ENCODE data around the gene OXGR1. TPM values are rescaled to one million over a fixed set of nuclear protein-coding genes. Genes with fewer than 3 reads are reported as not detected.
"Not testable (repeated sequence)": the region's sequence is repeated elsewhere in the genome, so short reads cannot be mapped to it uniquely, and the experiment has no call there.

Gene OXGR1
- total and polyA plus RNA-seq, 4 experiments from 2014 or later = not detected

DNA sequence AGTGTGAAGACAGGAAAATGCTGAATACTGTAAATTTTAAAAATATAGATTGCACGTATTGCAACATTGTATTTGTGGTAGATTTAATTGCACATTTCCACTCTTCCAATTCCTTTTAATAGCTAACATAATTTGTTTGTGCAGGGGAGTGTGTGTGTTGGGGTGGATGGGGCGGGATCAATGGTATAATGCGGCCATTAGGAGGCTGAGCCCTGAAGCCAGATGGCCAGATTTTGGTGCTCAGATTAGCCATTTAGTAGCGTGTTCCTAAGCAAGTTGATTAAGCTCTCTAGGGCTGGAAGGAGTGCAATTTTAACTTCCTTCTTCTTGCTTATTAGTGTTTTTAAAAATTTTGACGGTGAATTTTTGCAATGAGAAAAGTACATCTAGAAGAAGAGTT is 5.8 kb downstream of the OXGR1 start:
- no peaks in the 10 kb centered on the region for H3K4me1 ChIP-seq (ENCODE audit: insufficient read depth, low read length)
- H3K9me3 ChIP-seq (ENCODE audit: control insufficient read depth in 1 of 2, low read length in 2 of 2) = no peaks in the 10 kb centered on the region
- Mint-ChIP-seq H3K9me3 (peaks cover 0 to 5% (median under 1%) of the 10 kb centered on the region in 8 donors), H3K4me1 (peaks cover 0 to 8% (median 5%) of the 10 kb centered on the region in 4 donors), H3K36me3 (no peaks in the 10 kb centered on the region), H3K27me3 (peaks cover 20 to 26% of the 10 kb centered on the region in 2 donors), H3K27ac (no peak overlapping the region), H3K4me3 (no peak overlapping the region)
- DNase-seq = no peak
- H3K36me3 ChIP-seq (ENCODE audit: insufficient read depth, low read length) = no peaks in the 10 kb centered on the region
- no peaks in the 10 kb centered on the region for H3K27me3 ChIP-seq (ENCODE audit: insufficient read depth, low read length)
- POLR2A ChIA-PET (ENCODE audit: partially characterized antibody) = no interaction called here
- CTCF ChIA-PET (ENCODE audit: partially characterized antibody) = no interaction called here
- no peak overlapping the region for H3K27ac ChIP-seq (ENCODE audit: low read depth, low read length)
- intact Hi-C loops (cut with micrococcal nuclease) = no loop called here
- no peak overlapping the region for H3K4me3 ChIP-seq (ENCODE audit: low read length in 2 of 2)

DNA sequence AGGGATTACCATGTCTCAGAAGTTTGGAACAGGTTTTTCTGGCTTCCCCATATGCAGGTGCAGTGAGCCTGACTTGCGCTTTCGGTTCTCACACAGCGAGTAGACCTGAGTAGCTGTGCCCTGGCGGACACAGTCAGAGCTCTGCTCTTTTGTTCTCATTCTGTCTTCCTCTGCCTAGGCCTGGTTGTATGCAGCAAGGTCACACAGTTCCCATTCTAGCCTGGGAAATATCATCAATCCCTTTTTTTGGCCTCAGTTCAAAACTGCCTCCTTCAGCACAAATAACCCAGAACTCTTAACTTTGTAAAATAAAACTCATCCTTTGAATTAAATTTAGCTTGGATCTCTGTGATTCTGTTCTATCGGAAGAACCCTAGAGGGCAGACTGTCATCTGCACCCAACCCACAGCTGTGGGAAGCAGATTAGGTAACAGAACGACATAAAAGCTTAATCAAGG is 10.2 kb downstream of the OXGR1 start:
- H3K36me3 Mint-ChIP-seq = no peaks in the 10 kb centered on the region
- intact Hi-C loops (cut with micrococcal nuclease) = no loop called here
- H3K27me3 Mint-ChIP-seq = peaks cover 6 to 7% of the 10 kb centered on the region in 2 donors
- DNase-seq = peak in 2 of 5 donors; percentile 5 to 12
- Histone ChIP-seq H3K4me3 (ENCODE audit: low read length in 2 of 2) (no peak overlapping the region), H3K4me1 (ENCODE audit: insufficient read depth, low read length) (no peaks in the 10 kb centered on the region), H3K27ac (ENCODE audit: low read depth, low read length) (no peak overlapping the region), H3K36me3 (ENCODE audit: insufficient read depth, low read length) (no peaks in the 10 kb centered on the region), H3K9me3 (ENCODE audit: control insufficient read depth in 1 of 2, low read length in 2 of 2) (no peaks in the 10 kb centered on the region), H3K27me3 (ENCODE audit: insufficient read depth, low read length) (no peaks in the 10 kb centered on the region)
- ChIA-PET POLR2A (ENCODE audit: partially characterized antibody) (no interaction called here), CTCF (ENCODE audit: partially characterized antibody) (interaction anchor here (0.7 kb wide), 1 partner anchor 66 kb away, joined by 3 read pairs; no protein-coding TSS in a partner anchor)
- peak overlapping the region in 1 of 7 donors; percentile 37 for H3K27ac Mint-ChIP-seq
- H3K4me1 Mint-ChIP-seq = peaks cover 0 to 16% (median 10%) of the 10 kb centered on the region in 4 donors
- H3K4me3 Mint-ChIP-seq = peak overlapping the region in 6 of 8 donors; percentile 20 to 66 (median 42)
- peaks cover 0 to 8% (median 3%) of the 10 kb centered on the region in 8 donors for H3K9me3 Mint-ChIP-seq

- CTCF ChIA-PET (ENCODE audit: partially characterized antibody) = no interaction called here
- intact Hi-C loops (cut with micrococcal nuclease) = no loop called here
Measured at GRCh38 chr13:96982672-96983071, 11.6 kb downstream of the OXGR1 start.

GRCh38 chr13:96979861-96980260 is 14.4 kb downstream of the OXGR1 start:
- H3K36me3 ChIP-seq (ENCODE audit: insufficient read depth, low read length); H3K9me3 ChIP-seq (ENCODE audit: control insufficient read depth in 1 of 2, low read length in 2 of 2); H3K4me3 ChIP-seq (ENCODE audit: low read length in 2 of 2); intact Hi-C loops (cut with micrococcal nuclease); H3K4me3 Mint-ChIP-seq; H3K27ac Mint-ChIP-seq; DNase-seq; POLR2A ChIA-PET (ENCODE audit: partially characterized antibody); H3K36me3 Mint-ChIP-seq; H3K4me1 ChIP-seq (ENCODE audit: insufficient read depth, low read length); H3K27ac ChIP-seq (ENCODE audit: low read depth, low read length); H3K27me3 ChIP-seq (ENCODE audit: insufficient read depth, low read length); CTCF ChIA-PET (ENCODE audit: partially characterized antibody): not testable (repeated sequence)
- Mint-ChIP-seq H3K4me1 (peaks cover 0 to 16% (median 10%) of the 10 kb centered on the region in 4 donors), H3K9me3 (peaks cover 0 to 24% (median 12%) of the 10 kb centered on the region in 8 donors), H3K27me3 (peaks cover 11% of the 10 kb centered on the region in 2 donors)

More at GRCh38 chr13:96982672-96983071, 11.6 kb downstream of the OXGR1 start:
- no peak overlapping the region for H3K27ac Mint-ChIP-seq
- no peak for DNase-seq
- no peak overlapping the region for H3K4me3 ChIP-seq (ENCODE audit: low read length in 2 of 2)
- no peaks in the 10 kb centered on the region for H3K4me1 ChIP-seq (ENCODE audit: insufficient read depth, low read length)
- POLR2A ChIA-PET (ENCODE audit: partially characterized antibody) = no interaction called here
- peaks cover 0 to 16% (median 6%) of the 10 kb centered on the region in 8 donors for H3K9me3 Mint-ChIP-seq
- no peaks in the 10 kb centered on the region for H3K9me3 ChIP-seq (ENCODE audit: control insufficient read depth in 1 of 2, low read length in 2 of 2)
- H3K36me3 Mint-ChIP-seq = no peaks in the 10 kb centered on the region
- H3K27me3 ChIP-seq (ENCODE audit: insufficient read depth, low read length) = no peaks in the 10 kb centered on the region
- H3K4me1 Mint-ChIP-seq = peaks cover 0 to 16% (median 10%) of the 10 kb centered on the region in 4 donors
- no peak overlapping the region for H3K4me3 Mint-ChIP-seq
- H3K27me3 Mint-ChIP-seq = peaks cover 7 to 8% of the 10 kb centered on the region in 2 donors
- H3K36me3 ChIP-seq (ENCODE audit: insufficient read depth, low read length) = no peaks in the 10 kb centered on the region
- H3K27ac ChIP-seq (ENCODE audit: low read depth, low read length) = no peak overlapping the region

DNA sequence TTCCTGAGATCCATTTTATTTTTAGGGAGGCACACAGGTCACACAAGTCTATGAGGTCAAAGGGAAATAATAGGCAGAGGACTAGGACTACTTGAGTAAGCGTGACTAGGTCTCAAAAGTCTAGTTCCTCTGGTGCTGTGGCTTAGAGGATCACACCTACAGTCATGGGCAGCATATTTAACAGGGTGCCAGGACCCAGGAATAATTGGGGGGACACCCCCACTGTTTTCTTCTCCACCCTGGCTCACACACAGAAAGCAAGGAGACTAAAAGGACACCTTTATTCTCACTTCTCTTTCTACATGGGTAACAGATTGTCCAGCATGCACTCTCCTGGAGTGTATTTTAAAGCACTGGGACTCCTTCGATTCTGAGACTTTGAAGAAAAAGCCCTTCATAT is 26.2 kb downstream of the OXGR1 start:
- H3K9me3 ChIP-seq (ENCODE audit: control insufficient read depth in 1 of 2, low read length in 2 of 2) = peaks cover 0 to 20% of the 10 kb centered on the region in 2 donors
- no peaks in the 10 kb centered on the region for H3K27me3 ChIP-seq (ENCODE audit: insufficient read depth, low read length)
- ChIA-PET POLR2A (ENCODE audit: partially characterized antibody) (no interaction called here), CTCF (ENCODE audit: partially characterized antibody) (interaction anchor here (1.2 kb wide), 1 partner anchor 9 kb away, joined by 4 read pairs; no protein-coding TSS in a partner anchor)
- peaks cover 0 to 2% of the 10 kb centered on the region in 2 donors for H3K27me3 Mint-ChIP-seq
- H3K36me3 Mint-ChIP-seq = peaks cover 5 to 7% of the 10 kb centered on the region in 2 donors
- H3K36me3 ChIP-seq (ENCODE audit: insufficient read depth, low read length) = no peaks in the 10 kb centered on the region
- no peak overlapping the region for H3K27ac Mint-ChIP-seq
- no peak for DNase-seq
- no peak overlapping the region for H3K4me3 Mint-ChIP-seq
- peaks cover 8 to 61% (median 41%) of the 10 kb centered on the region in 8 donors for H3K9me3 Mint-ChIP-seq
- no peaks in the 10 kb centered on the region for H3K4me1 Mint-ChIP-seq
- intact Hi-C loops (cut with micrococcal nuclease) = no loop called here
- H3K27ac ChIP-seq (ENCODE audit: low read depth, low read length) = no peak overlapping the region
- no peaks in the 10 kb centered on the region for H3K4me1 ChIP-seq (ENCODE audit: insufficient read depth, low read length)
- no peak overlapping the region for H3K4me3 ChIP-seq (ENCODE audit: low read length in 2 of 2)

- Mint-ChIP-seq H3K27ac (no peak overlapping the region), H3K36me3 (peaks cover 5 to 7% of the 10 kb centered on the region in 2 donors), H3K27me3 (no peaks in the 10 kb centered on the region), H3K9me3 (peaks cover 12 to 65% (median 41%) of the 10 kb centered on the region in 8 donors), H3K4me1 (no peaks in the 10 kb centered on the region), H3K4me3 (no peak overlapping the region)
- Histone ChIP-seq H3K4me1 (ENCODE audit: insufficient read depth, low read length) (no peaks in the 10 kb centered on the region), H3K27me3 (ENCODE audit: insufficient read depth, low read length) (no peaks in the 10 kb centered on the region), H3K4me3 (ENCODE audit: low read length in 2 of 2) (no peak overlapping the region), H3K9me3 (ENCODE audit: control insufficient read depth in 1 of 2, low read length in 2 of 2) (peaks cover 0 to 20% of the 10 kb centered on the region in 2 donors), H3K36me3 (ENCODE audit: insufficient read depth, low read length) (no peaks in the 10 kb centered on the region), H3K27ac (ENCODE audit: low read depth, low read length) (no peak overlapping the region)
- ChIA-PET CTCF (ENCODE audit: partially characterized antibody) (interaction anchor here (1.6 kb wide), 1 partner anchor 9 kb away, joined by 3 read pairs; no protein-coding TSS in a partner anchor), POLR2A (ENCODE audit: partially characterized antibody) (no interaction called here)
- intact Hi-C loops (cut with micrococcal nuclease) = no loop called here
- no peak for DNase-seq
Measured at GRCh38 chr13:96967248-96967745, 27.0 kb downstream of the OXGR1 start.

DNA sequence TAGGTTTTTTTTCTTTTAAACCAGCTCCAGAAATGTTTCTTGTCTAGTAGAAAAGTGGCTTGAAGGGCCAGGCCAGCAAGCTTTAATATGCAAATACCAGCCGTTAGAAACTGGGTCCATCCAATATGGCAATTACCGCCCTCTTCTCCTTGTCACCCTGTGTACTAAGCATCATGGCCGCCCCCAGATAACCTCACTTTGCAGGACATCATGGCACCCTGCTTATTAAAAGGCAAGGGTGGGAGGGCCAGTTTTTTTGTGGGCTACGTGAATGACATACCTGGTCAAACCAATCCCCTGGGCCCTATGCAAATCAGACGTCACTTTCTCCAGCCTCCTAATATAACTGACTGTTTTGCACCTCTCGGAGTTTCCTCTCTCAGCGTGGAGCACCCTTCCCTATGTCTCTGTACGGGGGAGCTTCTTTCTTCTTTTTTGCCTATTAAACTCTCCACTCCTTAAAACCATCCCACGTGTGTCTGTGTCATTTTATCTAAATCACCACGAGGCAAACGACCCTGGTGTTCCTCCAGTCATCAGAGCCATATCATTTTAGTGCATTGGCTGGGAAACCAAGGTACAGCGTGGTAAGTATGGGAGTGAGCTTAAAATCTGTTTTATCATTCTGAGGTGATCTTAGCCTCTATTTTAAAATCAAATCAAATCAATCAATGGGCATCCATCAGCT is 27.7 kb downstream of the OXGR1 start:
- H3K36me3 Mint-ChIP-seq = peaks cover 5 to 7% of the 10 kb centered on the region in 2 donors
- peaks cover 12 to 58% (median 38%) of the 10 kb centered on the region in 8 donors for H3K9me3 Mint-ChIP-seq
- CTCF ChIA-PET (ENCODE audit: partially characterized antibody) = interaction anchor here (1.6 kb wide), 1 partner anchor 9 kb away, joined by 3 read pairs; no protein-coding TSS in a partner anchor

More for the DNA sequence above, 27.7 kb downstream of the OXGR1 start:
- Mint-ChIP-seq H3K4me1 (no peaks in the 10 kb centered on the region), H3K4me3 (no peak overlapping the region), H3K27ac (no peak overlapping the region), H3K27me3 (no peaks in the 10 kb centered on the region)
- POLR2A ChIA-PET (ENCODE audit: partially characterized antibody) = no interaction called here
- no peak overlapping the region for H3K27ac ChIP-seq (ENCODE audit: low read depth, low read length)
- H3K27me3 ChIP-seq (ENCODE audit: insufficient read depth, low read length) = no peaks in the 10 kb centered on the region
- H3K4me3 ChIP-seq (ENCODE audit: low read length in 2 of 2) = no peak overlapping the region
- intact Hi-C loops (cut with micrococcal nuclease) = no loop called here
- no peaks in the 10 kb centered on the region for H3K36me3 ChIP-seq (ENCODE audit: insufficient read depth, low read length)
- H3K9me3 ChIP-seq (ENCODE audit: control insufficient read depth in 1 of 2, low read length in 2 of 2) = peaks cover 0 to 20% of the 10 kb centered on the region in 2 donors
- DNase-seq = no peak
- no peaks in the 10 kb centered on the region for H3K4me1 ChIP-seq (ENCODE audit: insufficient read depth, low read length)
